ENCODE data around the gene DCUN1D1.

- no peak for TF ChIP-seq CTCF (IDR thresholded peaks at IDR 0.05)
- TF ChIP-seq POLR2A (IDR thresholded peaks at IDR 0.05; ENCODE audit: low read depth): no peak
These were observed 38.3 kb upstream of the DCUN1D1 start for GRCh38 chr3:183018421-183019192.

Measured in esophagus muscularis mucosa (tissue), 3 donors.